SK-N-SH (cell line): ENCODE data around the gene CHRND. TPM values are rescaled to one million over a fixed set of nuclear protein-coding genes. Genes with fewer than 3 reads are reported as not detected.

Source experiments
- CTCF ChIA-PET: fragments of 300-600, 350-600 bp; formaldehyde crosslinking; extraction: SDS; loops from one replicate; lab custom pipeline; 2021; lab: Yijun Ruan, JAX
- POLR2A ChIA-PET: fragments of 350-600 bp; sonication (Branson Sonifier 250); formaldehyde crosslinking; extraction: SDS; loops from one replicate; lab custom pipeline; 2020; ENCODE audit warnings: antibody characterized with exemption, inconsistent platforms; lab: Yijun Ruan, JAX
- DNase-seq: peaks from one replicate; pipeline ENCODE4 v3.0.0; 2012
- H2AFZ ChIP-seq: fragments of 200-600 bp; sonication (generic); 2 replicates; pipeline ENCODE4 v1.8.1; 2016; ENCODE audit warnings: antibody characterized with exemption, mild to moderate bottlenecking, low read depth
- H3F3A ChIP-seq: fragments of 200-600 bp; sonication (generic); replicated peaks from 2 replicates; pipeline ENCODE3; 2016; ENCODE audit warnings: antibody characterized with exemption, mild to moderate bottlenecking; ENCODE audit not compliant: insufficient read depth
- H3K27ac ChIP-seq, 2 experiments: fragments of 200-500 bp in 1 of 2; fragments of 200-600 bp in 1 of 2; sonication (Bioruptor generic) in 1 of 2; sonication (generic), shearing (Covaris generic) in 1 of 2; 2 replicates each; pipeline versions ENCODE4 v1.5.1 to v1.6.1; 2014 to 2016; ENCODE audit warnings: low read depth in 2 of 2, inconsistent platforms in 1 of 2, low read length in 1 of 2, mild to moderate bottlenecking in 1 of 2, mixed read lengths in 1 of 2
- H3K27me3 ChIP-seq: fragments of 200-600 bp; sonication (generic), shearing (Covaris generic); 2 replicates; pipeline ENCODE4 v1.6.1; 2016; ENCODE audit warnings: mixed run types; ENCODE audit not compliant: insufficient read depth
- H3K36me3 ChIP-seq, 2 experiments: fragments of 200-500 bp in 1 of 2; fragments of 200-600 bp in 1 of 2; sonication (Bioruptor generic) in 1 of 2; sonication (generic) in 1 of 2; replicated peaks in 1 of 2; 2 replicates each; pipeline versions ENCODE3 to v1.5.1; 2014 to 2016; ENCODE audit warnings: low read length in 1 of 2, mild to moderate bottlenecking in 1 of 2; ENCODE audit not compliant: insufficient read depth in 2 of 2, control insufficient read depth in 1 of 2
- H3K4me1 ChIP-seq, 2 experiments: fragments of 200-500 bp in 1 of 2; fragments of 200-600 bp in 1 of 2; sonication (Bioruptor generic) in 1 of 2; sonication (generic), shearing (Covaris generic) in 1 of 2; 2 replicates each; pipeline versions ENCODE4 v1.5.1 to v1.6.1; 2014 to 2016; ENCODE audit warnings: low read depth in 1 of 2, low read length in 1 of 2, mixed run types in 1 of 2; ENCODE audit not compliant: insufficient read depth in 2 of 2, control insufficient read depth in 1 of 2
- H3K4me2 ChIP-seq: fragments of 200-600 bp; sonication (generic), shearing (Covaris generic); 2 replicates; pipeline ENCODE4 v1.6.1; 2017; ENCODE audit warnings: mixed run types
- H3K4me3 ChIP-seq, 2 experiments: fragments of 200-500 bp in 1 of 2; fragments of 200-600 bp in 1 of 2; sonication (Bioruptor generic) in 1 of 2; sonication (generic), shearing (Covaris generic) in 1 of 2; 2 replicates each; pipeline versions ENCODE4 v1.5.1 to v1.8.1; 2014 to 2016; ENCODE audit warnings: low read depth in 2 of 2, inconsistent platforms in 1 of 2, low read length in 1 of 2, mild to moderate bottlenecking in 1 of 2, mixed read lengths in 1 of 2, moderate library complexity in 1 of 2
- H3K79me2 ChIP-seq: fragments of 200-600 bp; sonication (generic); 2 replicates; pipeline ENCODE4 v1.8.1; 2017; ENCODE audit warnings: mild to moderate bottlenecking; ENCODE audit not compliant: insufficient read depth
- H3K9ac ChIP-seq: fragments of 200-600 bp; sonication (generic); 2 replicates; pipeline ENCODE4 v1.6.1; 2017; ENCODE audit warnings: mixed run types
- H3K9me2 ChIP-seq: fragments of 200-600 bp; sonication (generic); 2 replicates; pipeline ENCODE4 v1.6.1; 2017; ENCODE audit warnings: mixed run types
- H3K9me3 ChIP-seq: fragments of 200-600 bp; sonication (generic); 2 replicates; pipeline ENCODE4 v1.6.1; 2017; ENCODE audit warnings: mixed run types, mild to moderate bottlenecking, moderate library complexity
- H4K20me1 ChIP-seq: fragments of 200-600 bp; sonication (generic); 2 replicates; pipeline ENCODE4 v1.6.1; 2017; ENCODE audit warnings: mild to moderate bottlenecking, mixed run types; ENCODE audit not compliant: insufficient read depth
- EP300 ChIP-seq, 2 experiments: IDR thresholded peaks; 2 replicates each; pipeline versions ENCODE4 v1.4.0 to v1.6.1; 2012; ENCODE audit warnings: borderline replicate concordance in 1 of 2, low read depth in 1 of 2, low read length in 1 of 2
- EZH2phosphoT487 ChIP-seq: fragments of 200-600 bp; sonication (generic); IDR thresholded peaks from 2 replicates; pipeline ENCODE4 v1.6.1; 2017; ENCODE audit warnings: low read depth, mixed run types, mild to moderate bottlenecking, antibody characterized with exemption, moderate library complexity, borderline replicate concordance
- FOSL2 ChIP-seq: IDR thresholded peaks from 2 replicates; pipeline ENCODE4 v1.4.0; 2012; ENCODE audit warnings: low read depth, mild to moderate bottlenecking, moderate library complexity, borderline replicate concordance
- FOXM1 ChIP-seq: IDR thresholded peaks from 2 replicates; pipeline ENCODE4 v1.4.0; 2012; ENCODE audit warnings: low read depth, mild to moderate bottlenecking
- MEF2A ChIP-seq: IDR thresholded peaks from 2 replicates; pipeline ENCODE4 v1.4.0; 2012; ENCODE audit warnings: low read depth, borderline replicate concordance
- MXI1 ChIP-seq: IDR thresholded peaks from 2 replicates; pipeline ENCODE4 v1.6.1; 2012; ENCODE audit warnings: mild to moderate bottlenecking, low read depth, low read length, improper control_type of control experiment
- NFIC ChIP-seq: IDR thresholded peaks from 2 replicates; pipeline ENCODE4 v1.4.0; 2012; ENCODE audit warnings: borderline replicate concordance
- NRF1 ChIP-seq: IDR thresholded peaks from 2 replicates; pipeline ENCODE4 v1.6.1; 2012; ENCODE audit warnings: low read depth, mild to moderate bottlenecking, low read length
- POLR2AphosphoS5 ChIP-seq: IDR thresholded peaks from 2 replicates; pipeline ENCODE4 v1.6.1; 2012; ENCODE audit warnings: low read depth, low read length
- RAD21 ChIP-seq: IDR thresholded peaks from 2 replicates; pipeline ENCODE4 v1.6.1; 2012; ENCODE audit warnings: mild to moderate bottlenecking, low read length
- SIN3A ChIP-seq: IDR thresholded peaks from 2 replicates; pipeline ENCODE4 v1.6.1; 2012; ENCODE audit warnings: low read depth, mild to moderate bottlenecking, low read length, moderate library complexity, borderline replicate concordance
- SMC3 ChIP-seq: IDR thresholded peaks from 2 replicates; pipeline ENCODE4 v1.6.1; 2012; ENCODE audit warnings: low read depth, low read length, improper control_type of control experiment
- TAF1 ChIP-seq: IDR thresholded peaks from 2 replicates; pipeline ENCODE4 v1.6.1; 2012; ENCODE audit warnings: low read depth, mild to moderate bottlenecking, low read length, moderate library complexity, borderline replicate concordance
- TCF12 ChIP-seq: IDR thresholded peaks from 2 replicates; pipeline ENCODE4 v1.4.0; 2012
- YY1 ChIP-seq: IDR thresholded peaks from 2 replicates; pipeline ENCODE4 v1.4.0; 2012; ENCODE audit warnings: low read depth, mild to moderate bottlenecking
- WGBS: methylation state at CpG from one replicate; pipeline ENCODE4 v1.1.6; 2017; ENCODE audit warnings: low lambda C conversion rate; 5-methylcytosine and 5-hydroxymethylcytosine counted together
- polyA plus RNA-seq, 3 experiments: library from polyadenylated mRNA; depleted of rRNA; stranded (reverse); fragments of >200 nt; gene quantifications; 2 replicates each; pipeline ENCODE4 v1.2.3, GENCODE V29; 2012
- TF ChIP-seq, protein P1 (sequence below): IDR thresholded peaks from 2 replicates; pipeline ENCODE4 v1.4.0; 2012; ENCODE audit warnings: low read depth
- TF ChIP-seq, protein P2 (sequence below): IDR thresholded peaks from 2 replicates; pipeline ENCODE4 v1.4.0; 2012; ENCODE audit warnings: low read depth, borderline replicate concordance
- TF ChIP-seq, protein P3 (sequence below): fragments of 150-350 bp; IDR thresholded peaks from 2 replicates; pipeline ENCODE4 v1.6.1; 2016; ENCODE audit warnings: mild to moderate bottlenecking, low read depth, low read length
- TF ChIP-seq, protein P4 (sequence below): IDR thresholded peaks from 2 replicates; pipeline ENCODE4; 2012
- TF ChIP-seq, protein P5 (sequence below): IDR thresholded peaks from 2 replicates; pipeline ENCODE4 v1.4.0; 2012; ENCODE audit warnings: low read depth, borderline replicate concordance

CHRND gene
- polyA plus RNA-seq, 1 of the 3 experiments (the other 2 are of a cell fraction): 0.12 TPM

DNA sequence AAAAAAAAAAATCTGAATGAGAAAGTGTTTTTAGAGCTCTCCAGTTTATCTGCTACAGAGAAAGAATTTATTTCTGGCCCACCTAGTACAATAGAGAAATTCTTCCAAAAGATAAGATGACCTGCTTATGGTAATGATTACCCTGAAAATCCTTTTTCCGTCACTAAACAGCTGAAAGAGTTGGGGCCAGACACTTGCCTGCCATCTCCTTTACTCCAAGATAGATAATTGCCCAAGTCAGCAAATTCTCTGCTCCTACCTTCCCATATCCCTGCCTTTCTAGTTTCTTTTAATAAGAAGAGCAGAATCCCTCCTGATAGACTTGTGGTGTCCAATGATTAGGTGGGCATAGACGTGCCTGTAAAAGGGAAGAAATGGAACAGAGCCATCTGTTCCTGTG is 52.7 kb downstream of the CHRND start:
- H3K27me3 ChIP-seq: no peaks in the 10 kb centered on the region
- WGBS: 95% methylated on average over 2 of the region's 2 CpGs

DNA sequence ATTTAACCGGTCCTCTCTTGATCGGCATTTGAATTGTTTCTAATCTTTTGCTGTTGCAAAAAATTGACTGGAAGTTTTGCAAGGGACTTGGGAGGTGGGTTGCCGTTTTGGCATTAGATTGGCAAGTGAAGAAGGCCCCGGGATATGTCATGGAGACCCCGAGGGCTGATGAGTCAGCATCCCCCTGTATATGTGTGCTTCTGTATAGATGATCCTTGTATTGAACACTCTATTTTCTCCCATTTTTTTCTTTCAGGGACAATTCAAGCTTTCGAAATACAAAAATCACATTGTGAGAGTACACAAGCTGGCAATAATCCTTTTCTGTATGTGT is 54.7 kb downstream of the CHRND start:
- H2AFZ ChIP-seq: no peak overlapping the region
- H3K36me3 ChIP-seq: peaks cover 0 to 40% of the 10 kb centered on the region in 2 experiments
- H3K79me2 ChIP-seq: no peaks in the 10 kb centered on the region
- POLR2A ChIA-PET: no interaction called here
- no peak for DNase-seq
- CTCF ChIA-PET: interaction anchor here (0.9 to 2.0 kb wide), 2 partner anchors 9 to 18 kb away, joined by 3 to 6 read pairs; no protein-coding TSS in a partner anchor
- H4K20me1 ChIP-seq: no peaks in the 10 kb centered on the region
- 0 out of 4 replicates have a peak, but pooled peaks cover 0 to 4% of the 10 kb centered on the region in 2 experiments for H3K4me1 ChIP-seq
- H3K9me2 ChIP-seq: no peaks in the 10 kb centered on the region
- H3K9me3 ChIP-seq: no peaks in the 10 kb centered on the region
- H3K27ac ChIP-seq: no peak overlapping the region
- H3F3A ChIP-seq: no peaks in the 10 kb centered on the region
- 86% methylated on average over 6 of the region's 6 CpGs for WGBS
- no peak overlapping the region for H3K9ac ChIP-seq
- no peak overlapping the region for H3K4me2 ChIP-seq
- H3K4me3 ChIP-seq: no peak overlapping the region
- H3K27me3 ChIP-seq: no peaks in the 10 kb centered on the region
- TF ChIP-seq, protein P1, sequence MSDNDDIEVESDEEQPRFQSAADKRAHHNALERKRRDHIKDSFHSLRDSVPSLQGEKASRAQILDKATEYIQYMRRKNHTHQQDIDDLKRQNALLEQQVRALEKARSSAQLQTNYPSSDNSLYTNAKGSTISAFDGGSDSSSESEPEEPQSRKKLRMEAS: no peak
- TF ChIP-seq, protein P2, sequence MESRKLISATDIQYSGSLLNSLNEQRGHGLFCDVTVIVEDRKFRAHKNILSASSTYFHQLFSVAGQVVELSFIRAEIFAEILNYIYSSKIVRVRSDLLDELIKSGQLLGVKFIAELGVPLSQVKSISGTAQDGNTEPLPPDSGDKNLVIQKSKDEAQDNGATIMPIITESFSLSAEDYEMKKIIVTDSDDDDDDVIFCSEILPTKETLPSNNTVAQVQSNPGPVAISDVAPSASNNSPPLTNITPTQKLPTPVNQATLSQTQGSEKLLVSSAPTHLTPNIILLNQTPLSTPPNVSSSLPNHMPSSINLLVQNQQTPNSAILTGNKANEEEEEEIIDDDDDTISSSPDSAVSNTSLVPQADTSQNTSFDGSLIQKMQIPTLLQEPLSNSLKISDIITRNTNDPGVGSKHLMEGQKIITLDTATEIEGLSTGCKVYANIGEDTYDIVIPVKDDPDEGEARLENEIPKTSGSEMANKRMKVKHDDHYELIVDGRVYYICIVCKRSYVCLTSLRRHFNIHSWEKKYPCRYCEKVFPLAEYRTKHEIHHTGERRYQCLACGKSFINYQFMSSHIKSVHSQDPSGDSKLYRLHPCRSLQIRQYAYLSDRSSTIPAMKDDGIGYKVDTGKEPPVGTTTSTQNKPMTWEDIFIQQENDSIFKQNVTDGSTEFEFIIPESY: no peak
- TF ChIP-seq, protein P3, sequence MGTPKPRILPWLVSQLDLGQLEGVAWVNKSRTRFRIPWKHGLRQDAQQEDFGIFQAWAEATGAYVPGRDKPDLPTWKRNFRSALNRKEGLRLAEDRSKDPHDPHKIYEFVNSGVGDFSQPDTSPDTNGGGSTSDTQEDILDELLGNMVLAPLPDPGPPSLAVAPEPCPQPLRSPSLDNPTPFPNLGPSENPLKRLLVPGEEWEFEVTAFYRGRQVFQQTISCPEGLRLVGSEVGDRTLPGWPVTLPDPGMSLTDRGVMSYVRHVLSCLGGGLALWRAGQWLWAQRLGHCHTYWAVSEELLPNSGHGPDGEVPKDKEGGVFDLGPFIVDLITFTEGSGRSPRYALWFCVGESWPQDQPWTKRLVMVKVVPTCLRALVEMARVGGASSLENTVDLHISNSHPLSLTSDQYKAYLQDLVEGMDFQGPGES: no peak
- TF ChIP-seq FOSL2: no peak
- TF ChIP-seq EP300 (IDR thresholded peaks at IDR 0.05; ENCODE audit: borderline replicate concordance in 1 of 2, low read depth in 1 of 2, low read length in 1 of 2): no peak
- TF ChIP-seq POLR2AphosphoS5: no peak
- TF ChIP-seq, protein P4, sequence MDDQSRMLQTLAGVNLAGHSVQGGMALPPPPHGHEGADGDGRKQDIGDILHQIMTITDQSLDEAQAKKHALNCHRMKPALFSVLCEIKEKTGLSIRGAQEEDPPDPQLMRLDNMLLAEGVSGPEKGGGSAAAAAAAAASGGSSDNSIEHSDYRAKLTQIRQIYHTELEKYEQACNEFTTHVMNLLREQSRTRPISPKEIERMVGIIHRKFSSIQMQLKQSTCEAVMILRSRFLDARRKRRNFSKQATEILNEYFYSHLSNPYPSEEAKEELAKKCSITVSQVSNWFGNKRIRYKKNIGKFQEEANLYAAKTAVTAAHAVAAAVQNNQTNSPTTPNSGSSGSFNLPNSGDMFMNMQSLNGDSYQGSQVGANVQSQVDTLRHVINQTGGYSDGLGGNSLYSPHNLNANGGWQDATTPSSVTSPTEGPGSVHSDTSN: no peak
- TF ChIP-seq, protein P5, sequence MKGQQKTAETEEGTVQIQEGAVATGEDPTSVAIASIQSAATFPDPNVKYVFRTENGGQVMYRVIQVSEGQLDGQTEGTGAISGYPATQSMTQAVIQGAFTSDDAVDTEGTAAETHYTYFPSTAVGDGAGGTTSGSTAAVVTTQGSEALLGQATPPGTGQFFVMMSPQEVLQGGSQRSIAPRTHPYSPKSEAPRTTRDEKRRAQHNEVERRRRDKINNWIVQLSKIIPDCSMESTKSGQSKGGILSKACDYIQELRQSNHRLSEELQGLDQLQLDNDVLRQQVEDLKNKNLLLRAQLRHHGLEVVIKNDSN: no peak
- TF ChIP-seq NFIC: no peak
- no peak for TF ChIP-seq RAD21
- TF ChIP-seq MXI1: no peak

More for the DNA sequence above, 52.7 kb downstream of the CHRND start:
- POLR2A ChIA-PET: interaction anchor here (1.6 kb wide), 1 partner anchor 11 kb away, joined by 3 read pairs; no protein-coding TSS in a partner anchor
- Histone ChIP-seq H3F3A (no peaks in the 10 kb centered on the region), H3K36me3 (peaks cover 12 to 54% of the 10 kb centered on the region in 2 experiments), H3K4me1 (0 out of 4 replicates have a peak, but pooled peaks cover 0 to 4% of the 10 kb centered on the region in 2 experiments), H3K9me3 (no peaks in the 10 kb centered on the region), H4K20me1 (no peaks in the 10 kb centered on the region), H3K27ac (no peak overlapping the region), H3K4me2 (no peak overlapping the region), H3K9ac (no peak overlapping the region), H3K4me3 (no peak overlapping the region), H2AFZ (no peak overlapping the region), H3K79me2 (no peaks in the 10 kb centered on the region), H3K9me2 (no peaks in the 10 kb centered on the region)
- TF ChIP-seq NRF1: no peak
- no peak for TF ChIP-seq FOSL2
- no peak for TF ChIP-seq FOXM1
- no peak for TF ChIP-seq MEF2A
- TF ChIP-seq, protein P3: no peak
- TF ChIP-seq SIN3A: no peak
- no peak for TF ChIP-seq NFIC
- TF ChIP-seq EZH2phosphoT487: no peak
- TF ChIP-seq TCF12: no peak
- TF ChIP-seq SMC3: no peak
- TF ChIP-seq, protein P5: no peak
- no peak for TF ChIP-seq YY1
- TF ChIP-seq TAF1: no peak
- no peak for DNase-seq
- CTCF ChIA-PET: interaction anchor here (1.2 kb wide), 1 partner anchor 32 kb away, joined by 3 read pairs; no protein-coding TSS in a partner anchor
